SK-N-SH (cell line): ENCODE measurements around the gene CSTF2. TPM values are rescaled to one million over a fixed set of nuclear protein-coding genes. Genes with fewer than 3 reads are reported as not detected.

ENCODE experiments used
- CTCF ChIA-PET: fragments of 300-600, 350-600 bp; formaldehyde crosslinking; extraction: SDS; loops from one replicate; lab custom pipeline; 2021; lab: Yijun Ruan, JAX
- POLR2A ChIA-PET: fragments of 350-600 bp; sonication (Branson Sonifier 250); formaldehyde crosslinking; extraction: SDS; loops from one replicate; lab custom pipeline; 2020; ENCODE audit warnings: antibody characterized with exemption, inconsistent platforms; lab: Yijun Ruan, JAX
- DNase-seq: peaks from one replicate; pipeline ENCODE4 v3.0.0; 2012
- H2AFZ ChIP-seq: fragments of 200-600 bp; sonication (generic); 2 replicates; pipeline ENCODE4 v1.8.1; 2016; ENCODE audit warnings: antibody characterized with exemption, mild to moderate bottlenecking, low read depth
- H3F3A ChIP-seq: fragments of 200-600 bp; sonication (generic); replicated peaks from 2 replicates; pipeline ENCODE3; 2016; ENCODE audit warnings: antibody characterized with exemption, mild to moderate bottlenecking; ENCODE audit not compliant: insufficient read depth
- H3K27ac ChIP-seq, 2 experiments: fragments of 200-500 bp in 1 of 2; fragments of 200-600 bp in 1 of 2; sonication (Bioruptor generic) in 1 of 2; sonication (generic), shearing (Covaris generic) in 1 of 2; 2 replicates each; pipeline versions ENCODE4 v1.5.1 to v1.6.1; 2014 to 2016; ENCODE audit warnings: low read depth in 2 of 2, inconsistent platforms in 1 of 2, low read length in 1 of 2, mild to moderate bottlenecking in 1 of 2, mixed read lengths in 1 of 2
- H3K27me3 ChIP-seq: fragments of 200-600 bp; sonication (generic), shearing (Covaris generic); 2 replicates; pipeline ENCODE4 v1.6.1; 2016; ENCODE audit warnings: mixed run types; ENCODE audit not compliant: insufficient read depth
- H3K36me3 ChIP-seq, 2 experiments: fragments of 200-500 bp in 1 of 2; fragments of 200-600 bp in 1 of 2; sonication (Bioruptor generic) in 1 of 2; sonication (generic) in 1 of 2; replicated peaks in 1 of 2; 2 replicates each; pipeline versions ENCODE3 to v1.5.1; 2014 to 2016; ENCODE audit warnings: low read length in 1 of 2, mild to moderate bottlenecking in 1 of 2; ENCODE audit not compliant: insufficient read depth in 2 of 2, control insufficient read depth in 1 of 2
- H3K4me1 ChIP-seq, 2 experiments: fragments of 200-500 bp in 1 of 2; fragments of 200-600 bp in 1 of 2; sonication (Bioruptor generic) in 1 of 2; sonication (generic), shearing (Covaris generic) in 1 of 2; 2 replicates each; pipeline versions ENCODE4 v1.5.1 to v1.6.1; 2014 to 2016; ENCODE audit warnings: low read depth in 1 of 2, low read length in 1 of 2, mixed run types in 1 of 2; ENCODE audit not compliant: insufficient read depth in 2 of 2, control insufficient read depth in 1 of 2
- H3K4me2 ChIP-seq: fragments of 200-600 bp; sonication (generic), shearing (Covaris generic); 2 replicates; pipeline ENCODE4 v1.6.1; 2017; ENCODE audit warnings: mixed run types
- H3K4me3 ChIP-seq, 2 experiments: fragments of 200-500 bp in 1 of 2; fragments of 200-600 bp in 1 of 2; sonication (Bioruptor generic) in 1 of 2; sonication (generic), shearing (Covaris generic) in 1 of 2; 2 replicates each; pipeline versions ENCODE4 v1.5.1 to v1.8.1; 2014 to 2016; ENCODE audit warnings: low read depth in 2 of 2, inconsistent platforms in 1 of 2, low read length in 1 of 2, mild to moderate bottlenecking in 1 of 2, mixed read lengths in 1 of 2, moderate library complexity in 1 of 2
- H3K79me2 ChIP-seq: fragments of 200-600 bp; sonication (generic); 2 replicates; pipeline ENCODE4 v1.8.1; 2017; ENCODE audit warnings: mild to moderate bottlenecking; ENCODE audit not compliant: insufficient read depth
- H3K9ac ChIP-seq: fragments of 200-600 bp; sonication (generic); 2 replicates; pipeline ENCODE4 v1.6.1; 2017; ENCODE audit warnings: mixed run types
- H3K9me2 ChIP-seq: fragments of 200-600 bp; sonication (generic); 2 replicates; pipeline ENCODE4 v1.6.1; 2017; ENCODE audit warnings: mixed run types
- H3K9me3 ChIP-seq: fragments of 200-600 bp; sonication (generic); 2 replicates; pipeline ENCODE4 v1.6.1; 2017; ENCODE audit warnings: mixed run types, mild to moderate bottlenecking, moderate library complexity
- H4K20me1 ChIP-seq: fragments of 200-600 bp; sonication (generic); 2 replicates; pipeline ENCODE4 v1.6.1; 2017; ENCODE audit warnings: mild to moderate bottlenecking, mixed run types; ENCODE audit not compliant: insufficient read depth
- CHD2 ChIP-seq: fragments of 150-350 bp; IDR thresholded peaks from 2 replicates; pipeline ENCODE4 v1.6.1; 2018; ENCODE audit warnings: low read length; ENCODE audit not compliant: partially characterized antibody
- CTCF ChIP-seq: fragments of 200-600 bp; sonication (generic); IDR thresholded peaks from 2 replicates; pipeline ENCODE4 v1.6.1; 2017; ENCODE audit warnings: antibody characterized with exemption, mild to moderate bottlenecking, moderate library complexity
- ELF1 ChIP-seq: IDR thresholded peaks from 2 replicates; pipeline ENCODE4 v1.4.0; 2012
- EP300 ChIP-seq, 2 experiments: IDR thresholded peaks; 2 replicates each; pipeline versions ENCODE4 v1.4.0 to v1.6.1; 2012; ENCODE audit warnings: borderline replicate concordance in 1 of 2, low read depth in 1 of 2, low read length in 1 of 2
- FOXJ3 ChIP-seq: sonication (generic); formaldehyde crosslinking; IDR thresholded peaks from 2 replicates; pipeline ENCODE4 v1.5.1; 2020; ENCODE audit warnings: mild to moderate bottlenecking, missing genetic modification reagents
- FOXM1 ChIP-seq: IDR thresholded peaks from 2 replicates; pipeline ENCODE4 v1.4.0; 2012; ENCODE audit warnings: low read depth, mild to moderate bottlenecking
- GABPA ChIP-seq: IDR thresholded peaks from 2 replicates; pipeline ENCODE4 v1.4.0; 2012; ENCODE audit warnings: low read depth, mild to moderate bottlenecking
- GATA2 ChIP-seq: sonication (generic); formaldehyde crosslinking; IDR thresholded peaks from 2 replicates; pipeline ENCODE4 v1.5.0; 2020; ENCODE audit warnings: mild to moderate bottlenecking, missing genetic modification reagents
- MAX ChIP-seq: IDR thresholded peaks from 2 replicates; pipeline ENCODE4 v1.4.0; 2012; ENCODE audit warnings: low read depth
- MEF2A ChIP-seq: IDR thresholded peaks from 2 replicates; pipeline ENCODE4 v1.4.0; 2012; ENCODE audit warnings: low read depth, borderline replicate concordance
- MXI1 ChIP-seq: IDR thresholded peaks from 2 replicates; pipeline ENCODE4 v1.6.1; 2012; ENCODE audit warnings: mild to moderate bottlenecking, low read depth, low read length, improper control_type of control experiment
- NFIC ChIP-seq: IDR thresholded peaks from 2 replicates; pipeline ENCODE4 v1.4.0; 2012; ENCODE audit warnings: borderline replicate concordance
- NRF1 ChIP-seq: IDR thresholded peaks from 2 replicates; pipeline ENCODE4 v1.6.1; 2012; ENCODE audit warnings: low read depth, mild to moderate bottlenecking, low read length
- RAD21 ChIP-seq: IDR thresholded peaks from 2 replicates; pipeline ENCODE4 v1.6.1; 2012; ENCODE audit warnings: mild to moderate bottlenecking, low read length
- RCOR1 ChIP-seq: fragments of 150-350 bp; IDR thresholded peaks from 2 replicates; pipeline ENCODE4 v1.6.1; 2017; ENCODE audit warnings: antibody characterized with exemption, low read length
- TEAD4 ChIP-seq: IDR thresholded peaks from 2 replicates; pipeline ENCODE4 v1.4.0; 2012; ENCODE audit warnings: mild to moderate bottlenecking, borderline replicate concordance; ENCODE audit not compliant: insufficient read depth
- YY1 ChIP-seq: IDR thresholded peaks from 2 replicates; pipeline ENCODE4 v1.4.0; 2012; ENCODE audit warnings: low read depth, mild to moderate bottlenecking
- WGBS: methylation state at CpG from one replicate; pipeline ENCODE4 v1.1.6; 2017; ENCODE audit warnings: low lambda C conversion rate; 5-methylcytosine and 5-hydroxymethylcytosine counted together
- polyA plus RNA-seq, 3 experiments: library from polyadenylated mRNA; depleted of rRNA; stranded (reverse); fragments of >200 nt; gene quantifications; 2 replicates each; pipeline ENCODE4 v1.2.3, GENCODE V29; 2012
- TF ChIP-seq, protein P1 (sequence below): IDR thresholded peaks from 2 replicates; pipeline ENCODE4 v1.4.0; 2012; ENCODE audit warnings: low read depth, borderline replicate concordance

The CSTF2 gene
- polyA plus RNA-seq, 1 of the 3 experiments (the other 2 are of a cell fraction): 33.1 TPM

DNA sequence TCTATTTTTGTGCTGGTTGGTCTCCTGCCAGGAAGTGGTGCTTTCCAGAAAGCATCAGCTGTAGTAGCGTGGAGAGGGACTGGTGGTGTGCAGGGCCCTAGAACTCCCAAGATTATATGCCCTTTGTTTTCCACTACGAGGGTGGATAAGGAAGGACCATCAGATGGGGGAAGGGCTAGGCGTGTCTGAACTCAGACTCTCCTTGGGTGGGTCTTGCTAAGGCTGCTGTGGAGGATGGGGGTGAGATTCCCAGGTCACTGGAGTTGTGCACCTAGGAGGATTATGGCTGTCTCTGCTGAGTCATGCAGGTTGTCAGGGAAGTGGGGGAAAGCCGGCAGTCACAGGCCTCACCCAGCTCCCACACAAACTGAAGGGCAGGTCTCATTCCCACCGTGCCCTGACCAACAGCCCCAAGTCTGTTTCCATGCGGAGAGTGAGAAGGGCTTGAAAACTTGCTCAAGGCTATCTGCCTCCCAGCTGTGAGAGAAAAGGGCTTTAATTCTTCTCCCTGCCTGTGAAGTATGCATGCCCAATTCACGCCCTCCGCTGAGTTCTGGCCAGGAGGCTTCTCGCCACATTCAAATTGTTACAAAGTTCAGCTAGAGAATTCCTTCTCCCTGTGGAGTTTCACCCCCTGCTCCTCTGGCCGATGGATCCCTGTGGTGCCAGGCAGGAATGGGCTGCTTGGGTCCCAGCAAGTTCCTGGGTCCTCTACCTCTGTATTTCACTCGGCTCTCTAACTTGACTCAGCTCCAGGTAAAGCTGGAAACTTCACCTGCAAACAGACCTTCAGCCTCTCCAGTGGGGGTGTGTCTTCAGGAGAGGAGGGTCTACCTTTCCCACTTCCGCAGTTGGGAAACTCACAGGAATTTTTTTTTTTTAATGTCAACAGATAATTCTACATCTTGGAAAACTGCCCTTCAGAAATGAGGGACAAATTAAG is 7.7 kb upstream of the CSTF2 start:
- Histone ChIP-seq H2AFZ (no peak overlapping the region), H3K9me2 (no peaks in the 10 kb centered on the region), H3K27ac (no peak overlapping the region), H4K20me1 (no peaks in the 10 kb centered on the region), H3K27me3 (no peaks in the 10 kb centered on the region; the same call in none of the 2 replicates), H3K9me3 (no peaks in the 10 kb centered on the region), H3K4me2 (no peak overlapping the region), H3K79me2 (no peaks in the 10 kb centered on the region), H3K36me3 (no peaks in the 10 kb centered on the region), H3F3A (no peaks in the 10 kb centered on the region), H3K4me1 (no peaks in the 10 kb centered on the region), H3K4me3 (no peak overlapping the region), H3K9ac (no peak overlapping the region)
- 29% methylated on average over 9 of the region's 12 CpGs for WGBS
- DNase-seq: no peak
- TF ChIP-seq CTCF (no peak), RAD21 (no peak), GATA2 (CRISPR knock-in tag) (no peak), FOXM1 (no peak), MXI1 (no peak)
- ChIA-PET CTCF (interaction anchor here (1.7 kb wide), 1 partner anchor 44 kb away, joined by 5 read pairs; no protein-coding TSS in a partner anchor), POLR2A (no interaction called here)

GRCh38 chrX:100817340-100817739 is 2.9 kb upstream of the CSTF2 start:
- Histone ChIP-seq H3K4me1 (no peaks in the 10 kb centered on the region; a peak in 2 of 4 replicates), H3K79me2 (peaks cover 7% of the 10 kb centered on the region; the same call in 1 of the 2 replicates), H3K4me3 (no peak overlapping the region), H4K20me1 (no peaks in the 10 kb centered on the region), H3K9ac (no peak overlapping the region), H3K9me2 (no peaks in the 10 kb centered on the region), H2AFZ (no peak overlapping the region), H3K9me3 (no peaks in the 10 kb centered on the region), H3K4me2 (no peak overlapping the region), H3K27ac (no peak overlapping the region), H3F3A (no peaks in the 10 kb centered on the region), H3K27me3 (no peaks in the 10 kb centered on the region; the same call in none of the 2 replicates), H3K36me3 (peaks cover 0 to 3% of the 10 kb centered on the region in 2 experiments)
- POLR2A ChIA-PET: no interaction called here
- TF ChIP-seq ELF1 (no peak), MEF2A (no peak), RCOR1 (no peak), FOXJ3 (CRISPR knock-in tag) (no peak), RAD21 (no peak), CHD2 (no peak), EP300 (IDR thresholded peaks at IDR 0.05; ENCODE audit: borderline replicate concordance in 1 of 2, low read depth in 1 of 2, low read length in 1 of 2) (no peak), GATA2 (CRISPR knock-in tag) (no peak), TEAD4 (no peak), GABPA (no peak), NRF1 (no peak), MAX (no peak), YY1 (no peak), FOXM1 (no peak), NFIC (no peak)
- TF ChIP-seq, protein P1, sequence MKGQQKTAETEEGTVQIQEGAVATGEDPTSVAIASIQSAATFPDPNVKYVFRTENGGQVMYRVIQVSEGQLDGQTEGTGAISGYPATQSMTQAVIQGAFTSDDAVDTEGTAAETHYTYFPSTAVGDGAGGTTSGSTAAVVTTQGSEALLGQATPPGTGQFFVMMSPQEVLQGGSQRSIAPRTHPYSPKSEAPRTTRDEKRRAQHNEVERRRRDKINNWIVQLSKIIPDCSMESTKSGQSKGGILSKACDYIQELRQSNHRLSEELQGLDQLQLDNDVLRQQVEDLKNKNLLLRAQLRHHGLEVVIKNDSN: no peak
- DNase-seq: no peak
- CTCF ChIA-PET: interaction anchor here (1.4 kb wide), 1 partner anchor 49 kb away, joined by 4 read pairs; no protein-coding TSS in a partner anchor
- WGBS: 43% methylated on average over 2 of the region's 2 CpGs
